GM18498 (cell line): ENCODE measurements around the gene EPB41L4B.

Source experiments
- ATAC-seq: cut with Tn5 transposase; IDR thresholded peaks from one replicate; pipeline ENCODE4 v1.9.1; 2021; ENCODE audit warnings: mild to moderate bottlenecking, moderate library complexity; ENCODE audit not compliant: unreplicated experiment

EPB41L4B gene

DNA sequence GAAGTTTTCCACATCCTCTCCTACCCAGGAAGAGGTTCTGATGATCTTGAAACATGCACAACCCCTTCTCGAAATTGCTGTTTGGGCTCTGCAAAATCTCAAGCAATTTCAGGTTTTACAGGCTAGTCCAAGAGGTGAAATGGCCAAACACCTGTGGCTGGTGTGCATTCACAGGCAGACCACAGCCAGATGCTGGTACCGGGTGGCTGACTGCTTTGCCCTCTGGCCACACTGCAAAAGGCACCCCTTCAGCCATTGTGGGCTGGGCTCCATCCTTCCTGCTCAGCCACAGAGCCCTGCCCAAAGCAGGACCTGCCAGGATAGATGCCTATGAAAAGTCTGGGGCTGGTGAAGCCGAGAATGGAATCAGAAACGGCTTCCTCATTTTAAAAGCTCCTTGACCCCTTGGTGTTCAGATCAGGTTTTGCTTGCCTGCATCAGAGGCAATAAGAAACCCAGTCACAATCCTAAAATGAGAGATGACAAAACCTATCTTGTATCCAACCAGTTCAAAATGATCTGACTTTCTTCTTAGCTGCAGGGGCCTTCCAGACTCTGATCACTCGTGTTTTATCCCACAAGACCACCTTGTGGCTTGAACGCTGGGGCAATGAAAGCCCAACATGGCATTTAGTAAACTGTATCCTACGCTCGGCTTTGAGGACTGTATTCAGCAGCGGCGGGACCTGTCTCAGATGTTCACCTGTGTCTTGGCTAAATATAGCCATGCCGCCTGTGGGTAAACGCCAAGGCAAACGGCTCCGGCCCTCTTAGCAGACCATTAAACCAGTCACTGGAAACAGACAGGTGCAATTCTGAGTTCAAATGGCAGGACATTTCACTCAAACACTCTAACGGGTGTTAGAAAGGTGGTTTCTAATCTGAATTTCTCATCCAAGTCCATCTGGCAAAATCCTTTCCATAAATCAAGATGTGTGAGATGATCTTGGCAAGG is 49.6 kb downstream of the EPB41L4B start:
- no peak for ATAC-seq

DNA sequence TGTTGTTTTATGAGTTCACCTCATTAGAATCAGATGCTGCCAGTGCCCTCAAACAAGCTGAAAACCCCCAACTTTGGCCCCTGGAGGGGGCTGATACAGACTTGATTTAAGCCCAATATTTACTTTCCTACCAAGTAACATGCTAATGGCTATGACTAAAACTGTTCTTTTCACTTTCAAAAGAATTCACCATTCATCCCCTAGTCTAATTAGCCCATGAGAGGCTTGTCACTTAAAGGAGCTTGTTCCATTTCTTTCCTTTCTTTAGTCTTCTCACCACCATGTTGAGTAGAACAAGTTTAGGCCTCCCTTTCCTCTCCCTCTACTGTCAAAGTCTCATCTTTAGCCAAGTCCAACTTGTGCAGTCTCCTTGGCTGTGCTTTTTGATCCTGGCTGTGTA is 50.4 kb downstream of the EPB41L4B start:
- no peak for ATAC-seq

DNA sequence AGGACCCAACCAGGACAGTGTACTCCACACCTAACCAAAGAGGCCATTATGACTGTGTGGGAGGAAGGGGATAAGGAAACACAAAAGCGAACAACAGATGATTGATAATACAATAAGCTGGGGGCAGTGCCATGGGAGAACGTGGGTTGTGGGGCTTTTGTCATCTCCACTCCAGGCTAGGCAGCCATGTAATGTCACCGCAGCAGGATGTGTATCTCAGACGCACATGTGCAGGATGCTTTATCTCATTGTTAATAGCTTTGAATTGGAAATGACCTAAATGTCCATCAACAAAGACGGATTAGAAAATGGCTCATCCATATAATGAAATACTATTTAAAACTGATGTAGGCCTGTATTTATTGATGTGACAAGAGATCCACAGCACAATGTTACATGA is 51.0 kb downstream of the EPB41L4B start:
- no peak for ATAC-seq

DNA sequence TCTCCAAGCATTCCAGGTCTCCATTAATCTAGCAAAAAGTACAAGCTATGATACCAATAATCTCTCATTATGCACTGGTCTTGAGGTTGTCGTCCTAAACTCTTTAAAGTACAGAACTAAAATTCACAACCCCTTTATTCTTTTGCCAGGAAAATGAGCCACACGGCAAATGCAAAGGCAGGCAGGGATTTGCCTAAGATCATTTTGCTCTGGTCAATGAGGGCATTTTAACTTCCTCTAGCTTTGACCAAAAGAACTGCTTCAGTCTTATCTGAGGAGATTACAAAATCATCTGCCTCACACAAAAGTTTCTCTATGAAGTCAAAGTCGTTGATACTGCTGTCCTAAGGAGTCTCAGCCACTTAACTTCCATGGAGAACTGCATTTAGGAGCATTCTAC is 51.8 kb downstream of the EPB41L4B start:
- ATAC-seq: no peak

DNA sequence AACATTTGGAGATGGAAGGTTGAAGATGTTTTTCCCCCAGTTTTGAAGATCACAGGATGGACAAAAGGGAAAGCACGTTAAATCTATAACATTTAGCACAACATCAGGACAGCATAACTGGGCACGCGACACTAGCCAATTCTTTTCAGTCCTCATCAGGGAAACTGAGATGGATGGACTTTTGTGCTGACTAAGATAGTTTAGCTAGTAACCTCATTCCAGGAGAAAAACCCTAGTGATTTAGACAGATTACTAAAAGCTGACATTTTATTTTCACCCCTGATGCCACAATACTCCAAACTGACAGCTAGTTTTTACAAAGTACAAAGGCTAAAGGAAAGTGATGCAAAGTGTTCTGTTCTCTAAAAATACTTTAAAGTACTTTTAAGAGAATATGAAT is 53.3 kb downstream of the EPB41L4B start:
- no peak for ATAC-seq

DNA sequence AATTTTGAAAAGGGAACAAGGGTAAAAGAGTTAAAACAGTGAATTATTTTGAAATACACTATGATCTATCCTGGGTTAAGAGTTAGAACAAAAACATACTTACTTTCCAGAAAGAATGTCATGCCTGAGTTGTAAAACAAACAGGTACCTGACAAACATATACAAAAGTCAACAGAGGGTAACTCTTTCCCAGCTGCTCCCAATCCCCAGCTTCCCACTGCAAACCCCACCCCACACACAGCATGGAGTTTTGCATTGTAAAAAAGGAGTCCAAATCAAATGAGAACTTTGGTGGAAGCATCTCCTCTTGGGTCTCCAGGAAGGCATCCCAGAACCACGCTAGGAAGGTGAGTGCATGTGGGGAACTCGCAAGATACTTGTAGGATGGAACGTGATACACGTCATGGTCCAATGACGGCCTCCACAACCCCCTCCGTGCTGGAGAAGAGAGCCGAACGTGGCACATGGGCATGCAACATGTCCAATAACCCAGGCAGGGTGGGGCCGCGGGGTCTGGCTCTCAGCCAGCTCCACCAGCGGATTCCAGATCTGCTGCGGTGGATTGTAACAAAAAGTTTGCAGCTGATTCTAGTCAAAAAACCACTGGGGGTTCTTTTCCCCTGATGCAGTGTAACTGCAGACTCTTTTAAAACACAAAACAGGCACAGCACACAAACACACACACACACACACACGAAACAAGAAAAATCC is 55.8 kb downstream of the EPB41L4B start:
- ATAC-seq: no peak

DNA sequence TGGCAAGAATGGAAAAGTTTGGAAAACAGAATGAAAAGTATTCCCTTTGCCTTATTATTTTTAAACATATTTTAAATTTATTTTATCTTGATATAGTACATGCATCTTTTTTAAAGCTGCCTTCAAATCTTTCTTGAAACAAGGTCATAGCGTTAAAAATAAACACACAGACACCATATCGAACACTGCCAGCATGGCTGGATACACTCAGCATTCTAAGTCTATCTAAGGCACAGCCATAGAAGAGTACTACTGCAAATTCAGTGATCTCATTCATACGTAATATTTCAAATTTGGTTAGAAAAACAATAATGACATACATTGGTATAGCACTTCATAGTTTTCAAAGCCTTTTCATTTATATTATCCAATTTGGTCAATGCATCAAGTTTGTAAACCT is 57.5 kb downstream of the EPB41L4B start:
- no peak for ATAC-seq

DNA sequence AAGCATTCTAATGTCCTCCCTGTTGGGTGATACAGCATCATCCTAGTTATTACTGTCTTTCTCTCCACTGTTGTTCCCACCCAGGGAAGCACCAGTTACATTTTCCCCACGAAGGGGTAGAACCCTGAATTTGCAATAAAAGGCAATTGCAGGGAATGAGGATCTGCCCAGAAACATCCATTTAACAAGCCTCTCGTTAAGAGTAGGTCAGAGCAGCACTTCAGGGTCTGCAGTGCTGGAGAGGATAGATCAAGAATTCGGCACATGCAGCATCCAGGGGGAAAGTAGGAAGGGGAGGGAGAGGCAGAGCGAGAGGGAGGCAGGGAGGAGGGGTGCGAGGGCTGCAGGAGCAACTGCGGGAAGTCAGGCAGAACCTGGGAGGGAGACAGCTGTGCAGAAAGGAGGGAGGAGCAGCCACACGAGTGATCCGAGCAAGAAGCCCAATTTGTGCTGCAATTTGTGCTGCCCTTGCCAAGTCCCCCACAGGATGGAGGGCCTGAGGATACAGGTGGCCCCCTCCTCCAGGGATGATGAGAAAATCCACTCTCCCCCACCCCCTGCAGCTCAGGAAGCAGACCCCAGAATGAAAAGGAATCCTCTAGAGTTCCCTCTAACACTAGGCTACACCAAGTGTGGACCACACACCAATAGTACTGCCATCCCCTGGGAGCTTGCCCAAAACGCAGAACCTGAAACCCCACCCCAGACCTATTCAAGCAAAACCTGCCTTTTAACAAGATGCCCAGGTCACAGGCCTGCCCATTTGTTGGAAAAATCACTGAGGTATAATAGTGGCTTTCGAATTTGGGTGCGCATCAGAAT is 62.2 kb downstream of the EPB41L4B start:
- ATAC-seq: no peak

DNA sequence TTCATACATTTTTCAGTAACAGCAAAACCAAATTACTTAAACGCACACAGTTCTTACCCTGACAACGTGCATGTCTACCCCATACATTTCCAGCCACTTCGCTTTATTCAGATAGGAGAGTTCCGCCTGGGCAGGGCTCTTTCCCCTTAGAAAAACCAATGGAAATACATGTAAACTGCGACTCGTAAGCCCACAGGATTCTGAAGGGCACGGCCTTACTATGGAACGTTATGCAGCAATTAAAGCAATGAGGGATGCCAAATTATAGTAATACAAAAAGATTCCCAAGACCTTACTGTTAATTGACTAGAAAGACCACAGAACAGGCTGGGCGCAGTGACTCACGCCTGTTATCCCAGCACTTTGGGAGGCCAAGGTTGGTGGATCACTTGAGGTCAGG is 64.5 kb downstream of the EPB41L4B start:
- ATAC-seq: no peak

DNA sequence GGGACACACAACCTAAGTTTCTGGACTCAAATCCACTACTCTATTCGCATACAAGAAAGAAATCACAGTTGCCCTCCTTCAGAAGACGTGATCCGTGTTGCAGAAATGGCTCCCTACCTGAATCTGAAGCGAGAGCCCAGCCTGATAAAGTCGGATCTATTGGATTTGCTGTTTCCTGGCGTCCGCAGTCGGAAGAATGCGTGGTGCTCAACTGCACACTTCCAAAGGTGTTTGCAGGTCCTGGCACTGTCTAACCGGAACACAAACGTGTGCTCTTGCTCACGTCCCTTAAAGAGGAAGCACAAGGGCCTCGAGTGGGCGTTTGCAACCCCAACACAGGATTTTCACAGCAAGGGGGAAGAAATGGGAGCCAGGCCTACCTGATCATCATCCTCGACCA is 65.5 kb downstream of the EPB41L4B start:
- no peak for ATAC-seq

DNA sequence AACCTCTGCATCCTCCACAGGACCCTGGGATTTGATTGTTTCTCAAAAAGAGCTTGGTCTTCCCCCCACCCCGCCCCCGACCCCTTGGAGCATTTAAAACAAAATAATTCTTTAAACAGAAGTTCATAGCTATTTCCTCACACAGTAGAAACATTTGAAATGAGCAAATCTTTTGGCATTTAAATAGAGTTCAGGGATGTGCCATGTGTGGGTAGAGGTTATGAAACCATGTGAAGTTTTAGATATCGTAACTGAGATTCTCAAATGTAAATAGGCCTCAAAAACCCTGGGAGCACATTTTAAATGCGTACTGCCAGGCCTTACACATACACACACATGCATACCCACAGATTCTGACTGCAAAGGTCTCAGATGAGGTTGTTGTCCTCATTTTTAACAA is 66.5 kb downstream of the EPB41L4B start:
- ATAC-seq: no peak

DNA sequence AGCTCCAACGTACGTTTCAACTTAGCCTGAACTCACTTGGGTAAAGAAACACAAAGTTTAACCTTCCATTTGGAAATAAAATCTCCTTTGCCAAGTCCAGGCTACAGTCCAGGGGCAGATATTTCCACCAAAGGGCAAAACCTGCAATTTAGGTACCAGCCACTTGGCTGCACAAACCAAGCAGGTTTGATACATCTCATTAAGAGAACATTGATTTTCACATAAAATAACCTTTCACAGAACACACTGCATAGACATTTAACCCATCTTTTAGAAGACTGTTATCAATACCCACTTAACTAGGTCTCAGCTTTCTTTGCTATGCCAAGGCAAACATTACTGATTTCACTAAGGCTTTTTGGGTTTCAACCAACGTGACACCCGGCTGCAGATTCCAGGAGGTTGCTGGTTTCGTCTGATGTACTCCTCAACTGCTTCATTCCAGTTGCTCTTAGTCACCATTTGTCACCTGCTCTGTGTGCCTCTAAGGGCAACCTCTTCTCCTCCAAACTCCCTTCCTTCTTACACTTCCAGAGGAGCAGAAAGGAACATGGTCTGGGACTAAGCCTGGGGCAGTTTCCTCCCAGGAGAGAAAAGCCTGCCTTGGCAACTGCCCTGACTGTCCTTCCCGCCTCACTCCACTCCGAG is 67.1 kb downstream of the EPB41L4B start:
- no peak for ATAC-seq

DNA sequence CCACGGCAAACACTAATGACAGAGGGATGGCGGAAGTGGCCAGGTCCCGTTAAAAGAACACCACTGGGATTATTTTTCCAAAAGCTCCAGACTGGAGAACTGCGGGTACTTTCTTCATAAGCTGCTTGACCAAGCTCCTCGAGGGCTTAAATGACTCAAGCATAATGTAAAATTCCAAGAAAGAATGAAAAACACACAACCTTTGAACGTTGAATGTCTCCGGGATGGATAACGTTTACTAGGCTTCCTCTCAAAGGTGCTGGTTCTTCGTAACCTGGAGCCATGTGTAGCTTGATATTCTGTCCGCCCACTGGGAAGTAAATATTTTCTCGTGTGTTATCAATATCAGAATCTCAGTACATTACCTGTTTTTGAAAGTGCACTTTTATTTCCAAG is 67.6 kb downstream of the EPB41L4B start:
- no peak for ATAC-seq

DNA sequence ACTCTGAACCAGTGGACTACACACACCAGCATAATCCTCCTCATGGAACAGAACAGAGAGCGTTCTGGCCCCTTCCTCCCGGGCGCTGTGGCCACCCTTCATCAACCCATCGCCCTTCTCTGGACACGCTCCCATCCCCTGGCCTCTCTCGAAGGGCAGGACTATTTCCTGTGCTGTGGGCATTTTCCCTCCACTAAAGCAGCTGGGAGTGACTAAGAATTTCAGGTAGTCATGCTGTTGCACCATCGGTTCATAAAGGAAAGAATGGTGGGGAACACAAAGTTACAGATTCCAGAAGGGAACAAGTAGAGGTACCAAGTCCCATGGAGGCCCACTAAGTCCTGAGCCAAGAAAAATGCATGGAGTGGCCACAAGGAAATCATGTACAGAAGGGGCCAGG is 68.6 kb downstream of the EPB41L4B start:
- ATAC-seq: no peak

DNA sequence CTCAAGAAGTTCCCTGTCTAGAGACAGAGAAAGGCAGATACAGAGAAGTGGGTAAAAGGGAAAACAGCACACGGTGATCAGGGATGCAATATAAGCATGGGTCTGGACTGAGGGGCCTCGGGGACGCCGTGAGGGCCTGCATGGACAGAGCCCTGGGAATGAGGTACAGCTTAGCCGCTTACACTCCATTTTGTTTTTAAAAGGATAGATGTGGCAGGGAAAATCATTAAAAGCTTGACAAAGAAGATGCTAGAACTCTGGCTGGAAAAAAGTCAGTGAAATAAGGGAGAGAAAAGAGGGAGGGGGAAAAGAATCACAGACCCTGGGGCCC is 69.1 kb downstream of the EPB41L4B start:
- ATAC-seq: no peak

DNA sequence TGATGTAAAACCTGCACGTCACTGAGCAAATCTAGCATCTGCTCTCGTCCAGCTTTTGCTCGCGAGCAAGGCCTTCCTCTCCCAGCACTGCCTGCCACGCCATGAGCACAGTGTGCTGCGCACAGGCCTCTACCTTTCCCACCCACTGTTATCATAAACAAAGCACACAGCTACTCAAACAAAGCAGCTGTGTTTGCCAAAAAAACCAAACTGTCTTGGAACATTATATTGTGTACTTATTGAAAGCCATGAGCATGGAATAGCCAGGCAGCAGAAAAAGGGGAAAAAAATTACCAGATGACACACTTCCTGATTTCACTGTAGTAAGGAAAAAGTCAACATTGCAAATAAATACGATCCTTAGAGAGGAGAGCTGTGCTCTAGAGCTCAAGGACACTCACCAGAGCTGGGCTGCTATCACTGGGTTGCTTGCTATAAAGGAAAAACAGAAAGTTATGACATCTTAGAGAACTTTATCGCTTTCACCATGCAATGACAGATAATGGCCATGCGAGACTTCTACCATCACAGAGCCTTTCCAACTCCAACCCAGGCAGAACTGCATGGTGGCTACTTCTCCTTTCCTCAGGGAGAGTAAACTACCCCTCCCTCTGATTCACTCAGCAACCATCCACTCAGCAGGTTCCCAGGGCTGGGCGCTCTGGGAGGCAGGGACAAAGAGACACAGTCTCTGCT is 69.6 kb downstream of the EPB41L4B start:
- ATAC-seq: no peak

DNA sequence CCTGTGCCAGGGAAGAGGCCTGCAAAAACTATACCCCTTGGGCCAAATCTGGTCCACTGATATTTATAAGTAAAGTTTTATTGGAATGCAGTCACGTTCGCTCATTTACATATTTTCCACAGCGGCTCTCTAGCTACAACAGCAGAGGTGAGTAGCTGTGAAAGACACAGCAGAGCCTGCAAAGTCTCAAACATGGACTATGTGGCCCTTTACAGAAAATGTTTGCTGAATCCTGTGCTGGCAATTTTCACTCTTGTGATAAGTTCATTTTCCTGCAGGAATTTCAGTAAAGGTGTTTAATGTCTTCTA is 70.1 kb downstream of the EPB41L4B start:
- no peak for ATAC-seq

DNA sequence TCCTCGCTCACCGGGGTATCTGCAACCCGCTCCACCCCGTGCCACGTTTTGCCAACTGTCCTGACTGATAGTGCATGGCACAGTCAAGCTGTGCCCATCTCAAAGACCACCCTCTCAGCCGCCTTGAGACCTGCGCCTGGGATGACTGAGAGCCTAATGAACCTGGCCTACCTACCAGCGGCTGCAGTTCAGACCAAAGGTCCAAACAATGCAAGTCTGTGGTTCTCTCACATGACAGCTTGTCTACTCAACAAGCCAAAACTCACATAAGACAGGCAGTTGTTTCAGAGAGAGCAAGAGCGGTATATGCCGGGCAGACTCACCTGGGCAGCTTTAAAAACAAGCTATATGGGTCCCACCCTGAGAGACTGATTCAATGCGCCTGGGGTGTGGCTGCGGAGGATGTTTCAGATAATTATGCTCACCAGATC is 70.5 kb downstream of the EPB41L4B start:
- ATAC-seq: no peak

DNA sequence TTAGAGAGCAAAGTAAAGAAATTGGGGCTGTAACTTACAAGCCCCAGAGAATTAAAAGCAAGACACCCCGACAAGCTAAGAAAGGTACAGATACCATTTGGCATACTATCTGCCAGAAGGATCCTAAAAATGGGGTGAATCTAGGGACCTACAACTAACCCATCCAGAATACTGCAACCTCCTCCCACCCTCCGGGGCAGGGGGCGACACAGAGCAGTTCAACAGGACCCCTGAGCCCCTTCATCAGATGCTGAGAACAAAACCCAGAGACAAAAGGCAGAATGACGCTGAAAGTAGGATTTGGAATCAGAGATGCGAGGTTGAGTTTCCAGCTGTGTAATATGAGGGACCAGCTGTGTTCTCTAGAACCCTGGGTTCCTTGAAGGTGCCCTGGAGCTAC is 71.2 kb downstream of the EPB41L4B start:
- no peak for ATAC-seq

DNA sequence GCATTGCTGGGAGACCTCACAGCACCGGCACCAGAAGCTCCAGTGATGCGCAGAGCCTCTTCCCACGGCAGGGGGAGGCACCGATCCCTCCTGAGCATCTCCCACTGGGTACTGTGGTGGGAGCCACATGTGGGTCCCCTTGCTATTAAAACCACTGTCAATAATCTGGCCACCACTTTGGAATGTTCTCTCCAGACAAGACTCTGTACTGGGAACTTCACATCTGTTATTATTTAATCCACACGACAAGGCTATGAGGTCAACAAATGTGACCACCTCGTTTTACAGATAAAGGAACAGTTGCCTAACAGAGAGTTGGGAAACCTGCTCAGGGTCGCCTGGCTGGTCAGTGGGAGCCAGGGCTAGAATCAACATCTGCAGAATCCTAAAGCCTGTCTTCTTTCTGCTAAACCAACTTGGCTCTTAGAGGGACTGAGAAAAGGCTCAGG is 72.7 kb downstream of the EPB41L4B start:
- ATAC-seq: no peak

DNA sequence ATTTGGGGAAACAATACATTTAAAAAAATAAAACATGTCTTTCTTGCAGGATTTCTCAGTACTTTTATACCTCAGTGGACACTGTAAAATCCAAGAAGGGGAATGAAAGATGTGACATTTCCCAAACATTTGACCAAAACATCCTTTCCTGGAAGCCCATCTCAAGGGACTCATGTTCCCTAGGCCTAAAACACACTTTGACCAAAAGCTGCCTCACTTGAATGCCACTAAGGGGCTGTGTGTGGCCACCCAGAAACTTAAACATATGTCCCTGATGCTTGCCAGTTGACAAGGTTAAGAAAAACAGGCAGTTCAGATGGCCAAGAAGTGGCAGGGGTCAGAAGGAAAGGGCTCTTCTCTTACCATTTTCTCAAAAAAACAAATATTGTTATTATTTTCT is 73.6 kb downstream of the EPB41L4B start:
- no peak for ATAC-seq
